Measurements from ENCODE around the gene CAMKK2.

CAMKK2 gene

DNA sequence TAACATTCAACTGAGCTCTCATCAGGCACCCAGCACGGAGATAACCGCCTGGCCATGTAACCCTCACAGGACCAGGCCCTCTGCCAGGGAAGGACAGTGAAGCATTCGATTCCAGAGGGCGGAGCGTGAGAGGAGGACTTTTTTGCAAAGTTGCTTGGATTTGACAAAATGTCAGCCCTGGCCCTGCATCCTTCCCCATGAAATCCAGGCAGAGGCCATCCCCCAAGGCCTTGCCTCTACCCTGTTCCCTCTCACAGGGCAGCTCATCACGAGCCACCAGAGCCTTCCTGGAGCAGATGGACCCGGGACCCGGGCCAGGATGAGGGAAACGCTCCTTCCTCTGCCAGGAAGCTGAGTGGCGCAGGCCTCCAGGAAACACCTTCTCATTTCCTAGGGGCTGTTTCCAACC lies 17.0 kb downstream of the CAMKK2 start:
- Histone ChIP-seq H2AFZ (ENCODE audit: low read length) (no peak overlapping the region), H4K20me1 (ENCODE audit: insufficient read depth, low read length, poor library complexity, severe bottlenecking) (no peaks in the 10 kb centered on the region), H3K4me2 (ENCODE audit: low read depth, low read length, poor library complexity, severe bottlenecking) (no peak overlapping the region), H3K9ac (ENCODE audit: low read depth, low read length, poor library complexity, severe bottlenecking) (no peak overlapping the region), H3K9me2 (replicated peaks; ENCODE audit: low read depth, low read length) (no peaks in the 10 kb centered on the region), H3K79me2 (ENCODE audit: insufficient read depth, low read length) (no peaks in the 10 kb centered on the region), H3K4me3 (ENCODE audit: low read length, poor library complexity, severe bottlenecking) (no peak overlapping the region), H3F3A (ENCODE audit: low read depth) (no peaks in the 10 kb centered on the region), H3K9me3 (ENCODE audit: insufficient read depth, low read depth, low read length) (no peaks in the 10 kb centered on the region), H3K4me1 (ENCODE audit: insufficient read depth, low read length, poor library complexity, severe bottlenecking) (no peaks in the 10 kb centered on the region), H3K27me3 (ENCODE audit: insufficient read depth, low read length, poor library complexity, severe bottlenecking) (no peaks in the 10 kb centered on the region), H3K36me3 (ENCODE audit: insufficient read depth, low read length) (no peaks in the 10 kb centered on the region)
- TF ChIP-seq CTCF (conservative IDR thresholded peaks at IDR 0.05; ENCODE audit: low read length) (no peak), EZH2phosphoT487 (IDR thresholded peaks at IDR 0.05; ENCODE audit: borderline replicate concordance) (no peak)

DNA sequence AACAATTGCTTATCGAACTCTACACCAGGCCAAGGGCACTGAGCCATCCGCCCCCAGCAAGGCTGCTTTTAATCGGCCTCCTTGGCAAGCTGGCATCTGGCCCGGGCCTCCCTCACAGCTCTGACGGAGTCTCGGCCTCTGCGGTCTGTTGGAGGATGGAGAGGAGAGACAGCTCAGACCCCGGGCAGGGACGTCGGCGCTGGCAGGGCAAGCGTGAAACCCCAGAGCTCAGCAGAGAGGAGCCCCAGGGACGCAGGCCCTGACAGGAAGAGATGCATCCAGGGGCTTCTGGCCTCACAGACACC lies 17.5 kb downstream of the CAMKK2 start:
- H2AFZ ChIP-seq (ENCODE audit: low read length), result no peak overlapping the region
- H3K4me2 ChIP-seq (ENCODE audit: low read depth, low read length, poor library complexity, severe bottlenecking), result no peak overlapping the region
- H3K4me1 ChIP-seq (ENCODE audit: insufficient read depth, low read length, poor library complexity, severe bottlenecking), result no peaks in the 10 kb centered on the region
- no peaks in the 10 kb centered on the region for H3F3A ChIP-seq (ENCODE audit: low read depth)
- H3K9me2 ChIP-seq (replicated peaks; ENCODE audit: low read depth, low read length), result no peaks in the 10 kb centered on the region
- TF ChIP-seq EZH2phosphoT487 (IDR thresholded peaks at IDR 0.05; ENCODE audit: borderline replicate concordance) (no peak), CTCF (conservative IDR thresholded peaks at IDR 0.05; ENCODE audit: low read length) (no peak)
- no peak overlapping the region for H3K4me3 ChIP-seq (ENCODE audit: low read length, poor library complexity, severe bottlenecking)
- no peaks in the 10 kb centered on the region for H3K27me3 ChIP-seq (ENCODE audit: insufficient read depth, low read length, poor library complexity, severe bottlenecking)
- no peaks in the 10 kb centered on the region for H4K20me1 ChIP-seq (ENCODE audit: insufficient read depth, low read length, poor library complexity, severe bottlenecking)
- H3K36me3 ChIP-seq (ENCODE audit: insufficient read depth, low read length), result no peaks in the 10 kb centered on the region
- H3K9me3 ChIP-seq (ENCODE audit: insufficient read depth, low read depth, low read length), result no peaks in the 10 kb centered on the region
- H3K79me2 ChIP-seq (ENCODE audit: insufficient read depth, low read length), result no peaks in the 10 kb centered on the region
- H3K9ac ChIP-seq (ENCODE audit: low read depth, low read length, poor library complexity, severe bottlenecking), result no peak overlapping the region

DNA sequence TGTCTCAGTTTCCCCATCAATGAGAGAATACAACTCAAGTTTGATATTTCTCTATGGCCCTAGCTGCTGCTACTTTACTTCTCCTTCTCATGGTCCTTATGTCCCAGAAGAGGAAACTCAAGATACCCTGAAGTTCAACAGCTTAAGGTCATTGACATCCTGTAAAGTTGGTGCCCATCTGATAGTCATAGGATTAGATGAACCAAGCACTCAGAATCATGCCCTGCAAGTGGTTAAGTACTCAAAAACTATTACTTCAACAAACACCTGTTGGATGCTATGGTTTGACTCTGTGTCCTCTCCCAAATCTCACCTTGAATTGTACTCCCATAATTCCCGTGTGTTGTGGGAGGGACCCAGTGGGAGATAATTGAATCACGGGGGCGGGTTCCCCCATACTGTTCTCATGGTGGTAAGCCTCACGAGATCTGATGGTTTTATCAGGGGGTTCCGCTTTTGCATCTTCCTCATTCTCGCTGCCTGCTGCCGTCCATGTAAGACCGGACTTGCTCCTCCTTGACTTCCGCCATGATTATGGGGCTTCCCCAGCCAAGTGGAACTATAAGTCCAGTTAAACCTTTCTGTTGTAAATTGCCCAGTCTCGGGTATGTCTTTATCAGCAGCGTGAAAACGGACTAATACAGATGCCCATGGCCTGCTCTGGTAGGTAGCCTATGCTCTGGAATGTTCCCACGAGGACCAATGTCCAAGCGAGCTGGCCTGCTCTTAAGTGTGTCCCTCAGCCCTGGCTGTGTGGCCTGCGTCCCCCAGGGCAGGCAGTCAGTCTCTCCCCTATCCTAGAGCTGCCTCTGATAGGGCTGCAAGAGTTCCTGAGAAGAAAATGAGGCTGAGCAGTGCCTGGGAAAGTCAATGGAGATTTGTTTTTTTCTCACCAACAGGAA lies 18.1 kb downstream of the CAMKK2 start:
- no peaks in the 10 kb centered on the region for H3K9me2 ChIP-seq (replicated peaks; ENCODE audit: low read depth, low read length)
- no peaks in the 10 kb centered on the region for H3K27me3 ChIP-seq (ENCODE audit: insufficient read depth, low read length, poor library complexity, severe bottlenecking)
- no peak overlapping the region for H3K4me3 ChIP-seq (ENCODE audit: low read length, poor library complexity, severe bottlenecking)
- TF ChIP-seq CTCF (conservative IDR thresholded peaks at IDR 0.05; ENCODE audit: low read length), result no peak
- TF ChIP-seq EZH2phosphoT487 (IDR thresholded peaks at IDR 0.05; ENCODE audit: borderline replicate concordance), result no peak
- H3K4me2 ChIP-seq (ENCODE audit: low read depth, low read length, poor library complexity, severe bottlenecking), result no peak overlapping the region
- H3K36me3 ChIP-seq (ENCODE audit: insufficient read depth, low read length), result no peaks in the 10 kb centered on the region
- H2AFZ ChIP-seq (ENCODE audit: low read length), result no peak overlapping the region
- no peaks in the 10 kb centered on the region for H3K79me2 ChIP-seq (ENCODE audit: insufficient read depth, low read length)
- no peaks in the 10 kb centered on the region for H3K4me1 ChIP-seq (ENCODE audit: insufficient read depth, low read length, poor library complexity, severe bottlenecking)
- H3F3A ChIP-seq (ENCODE audit: low read depth), result no peaks in the 10 kb centered on the region
- H3K9ac ChIP-seq (ENCODE audit: low read depth, low read length, poor library complexity, severe bottlenecking), result no peak overlapping the region
- no peaks in the 10 kb centered on the region for H3K9me3 ChIP-seq (ENCODE audit: insufficient read depth, low read depth, low read length)
- H4K20me1 ChIP-seq (ENCODE audit: insufficient read depth, low read length, poor library complexity, severe bottlenecking), result no peaks in the 10 kb centered on the region
